ENCODE data around the gene KDM1B.

The KDM1B gene

GRCh38 chr6:18107061-18107460, 48.2 kb upstream of the KDM1B start:
- Histone ChIP-seq H3K9me3 (ENCODE audit: control insufficient read depth, insufficient read depth, low read depth, low read length) (no peaks in the 10 kb centered on the region), H3K36me3 (ENCODE audit: control insufficient read depth in 2 of 2, insufficient read depth in 1 of 2, low read length in 2 of 2) (no peaks in the 10 kb centered on the region), H3K4me3 (ENCODE audit: low read depth, low read length) (no peak overlapping the region), H3K4me1 (ENCODE audit: control insufficient read depth, insufficient read depth, low read length) (no peaks in the 10 kb centered on the region), H3K27ac (ENCODE audit: extremely low read depth, low read depth, low read length) (no peak overlapping the region)
- POLR2A ChIA-PET, result no interaction called here
- TF ChIP-seq ZNF596 (tag by site-specific recombination; IDR thresholded peaks at IDR 0.05), result no peak
- TF ChIP-seq ZSCAN5A (tag by site-specific recombination; IDR thresholded peaks at IDR 0.05), result no peak
- TF ChIP-seq TCF7L2 (IDR thresholded peaks at IDR 0.05; ENCODE audit: borderline replicate concordance, low read depth, low read length), result no peak
- TF ChIP-seq SETDB1 (IDR thresholded peaks at IDR 0.05; ENCODE audit: insufficient read length, low read length), result peak; percentile 46
- CTCF ChIA-PET, result no interaction called here

DNA sequence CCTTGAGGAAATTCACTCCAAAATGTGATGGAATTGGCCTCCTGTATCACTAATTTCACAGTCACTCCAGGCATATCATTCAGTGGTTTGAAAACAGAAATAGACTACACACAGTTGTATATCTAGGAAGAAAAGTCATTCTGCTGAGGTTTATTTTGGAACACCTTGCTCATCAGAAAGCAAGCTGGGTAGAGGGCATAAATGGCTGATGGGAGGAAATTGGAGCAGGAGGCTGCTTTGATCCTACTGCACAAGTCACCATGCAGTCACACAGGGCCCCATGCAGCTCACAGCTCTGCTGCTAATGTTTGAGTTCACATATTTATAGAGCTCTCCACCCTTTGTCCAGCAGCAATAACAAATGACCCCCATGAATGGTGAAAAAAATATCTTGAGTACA, 45.1 kb upstream of the KDM1B start:
- H3K36me3 ChIP-seq (ENCODE audit: control insufficient read depth in 2 of 2, insufficient read depth in 1 of 2, low read length in 2 of 2), result no peaks in the 10 kb centered on the region
- no peak overlapping the region for H3K4me3 ChIP-seq (ENCODE audit: low read depth, low read length)
- TF ChIP-seq ZNF561 (tag by site-specific recombination; IDR thresholded peaks at IDR 0.05; ENCODE audit: borderline replicate concordance) (no peak), ZNF580 (tag by site-specific recombination; IDR thresholded peaks at IDR 0.05) (no peak), ZNF341 (tag by site-specific recombination; IDR thresholded peaks at IDR 0.05; ENCODE audit: low read depth) (no peak), ZBTB17 (tag by site-specific recombination; IDR thresholded peaks at IDR 0.05) (no peak), ZNF585B (tag by site-specific recombination; IDR thresholded peaks at IDR 0.05) (no peak), ZXDB (tag by site-specific recombination; IDR thresholded peaks at IDR 0.05) (no peak), ZIC2 (tag by site-specific recombination; IDR thresholded peaks at IDR 0.05) (no peak), PRDM1 (tag by site-specific recombination; IDR thresholded peaks at IDR 0.05) (no peak), ZNF211 (tag by site-specific recombination; IDR thresholded peaks at IDR 0.05; ENCODE audit: low read depth) (no peak), ZNF214 (tag by site-specific recombination; IDR thresholded peaks at IDR 0.05; ENCODE audit: borderline replicate concordance) (no peak), ZNF2 (tag by site-specific recombination; IDR thresholded peaks at IDR 0.05) (no peak), ZNF423 (tag by site-specific recombination; IDR thresholded peaks at IDR 0.05) (no peak), ZNF530 (tag by site-specific recombination; IDR thresholded peaks at IDR 0.05; ENCODE audit: low read depth) (no peak), ZNF146 (tag by site-specific recombination; IDR thresholded peaks at IDR 0.05) (no peak)
- TF ChIP-seq, protein P1, sequence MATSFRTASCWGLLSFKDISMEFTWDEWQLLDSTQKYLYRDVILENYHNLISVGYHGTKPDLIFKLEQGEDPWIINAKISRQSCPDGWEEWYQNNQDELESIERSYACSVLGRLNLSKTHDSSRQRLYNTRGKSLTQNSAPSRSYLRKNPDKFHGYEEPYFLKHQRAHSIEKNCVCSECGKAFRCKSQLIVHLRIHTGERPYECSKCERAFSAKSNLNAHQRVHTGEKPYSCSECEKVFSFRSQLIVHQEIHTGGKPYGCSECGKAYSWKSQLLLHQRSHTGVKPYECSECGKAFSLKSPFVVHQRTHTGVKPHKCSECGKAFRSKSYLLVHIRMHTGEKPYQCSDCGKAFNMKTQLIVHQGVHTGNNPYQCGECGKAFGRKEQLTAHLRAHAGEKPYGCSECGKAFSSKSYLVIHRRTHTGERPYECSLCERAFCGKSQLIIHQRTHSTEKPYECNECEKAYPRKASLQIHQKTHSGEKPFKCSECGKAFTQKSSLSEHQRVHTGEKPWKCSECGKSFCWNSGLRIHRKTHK (tag by site-specific recombination; IDR thresholded peaks at IDR 0.05), result no peak
- TF ChIP-seq, protein P2, sequence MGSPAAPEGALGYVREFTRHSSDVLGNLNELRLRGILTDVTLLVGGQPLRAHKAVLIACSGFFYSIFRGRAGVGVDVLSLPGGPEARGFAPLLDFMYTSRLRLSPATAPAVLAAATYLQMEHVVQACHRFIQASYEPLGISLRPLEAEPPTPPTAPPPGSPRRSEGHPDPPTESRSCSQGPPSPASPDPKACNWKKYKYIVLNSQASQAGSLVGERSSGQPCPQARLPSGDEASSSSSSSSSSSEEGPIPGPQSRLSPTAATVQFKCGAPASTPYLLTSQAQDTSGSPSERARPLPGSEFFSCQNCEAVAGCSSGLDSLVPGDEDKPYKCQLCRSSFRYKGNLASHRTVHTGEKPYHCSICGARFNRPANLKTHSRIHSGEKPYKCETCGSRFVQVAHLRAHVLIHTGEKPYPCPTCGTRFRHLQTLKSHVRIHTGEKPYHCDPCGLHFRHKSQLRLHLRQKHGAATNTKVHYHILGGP (tag by site-specific recombination; IDR thresholded peaks at IDR 0.05), result no peak
- H3K4me1 ChIP-seq (ENCODE audit: control insufficient read depth, insufficient read depth, low read length), result no peaks in the 10 kb centered on the region
- no peak overlapping the region for H3K27ac ChIP-seq (ENCODE audit: extremely low read depth, low read depth, low read length)
- CTCF ChIA-PET, result interaction anchor here (0.6 kb wide), 3 partner anchors 29 to 67 kb away, joined by 3 to 12 read pairs (median 4); no protein-coding TSS in a partner anchor
- H3K9me3 ChIP-seq (ENCODE audit: control insufficient read depth, insufficient read depth, low read depth, low read length), result no peaks in the 10 kb centered on the region
- POLR2A ChIA-PET, result no interaction called here
